Astrocyte (in vitro differentiated cells and primary cell): ENCODE measurements around the gene LIN28B. TPM values are rescaled to one million over a fixed set of nuclear protein-coding genes. Genes with fewer than 3 reads are reported as not detected.

ENCODE experiments used
- DNase-seq: peaks from one replicate; pipeline ENCODE4 v3.0.0-alpha.2; 2010; ENCODE audit warnings: low read depth
- FAIRE-seq: peaks from 2 replicates; lab custom pipeline; 2011; peaks lifted over from hg19 to GRCh38; lab: Jason Lieb, UNC
- H2AFZ ChIP-seq: 2 replicates; pipeline ENCODE4 v1.6.0; 2012; ENCODE audit warnings: low read depth, low read length, inconsistent platforms
- H3K27ac ChIP-seq: 2 replicates; pipeline ENCODE4 v1.5.1; 2011; ENCODE audit warnings: low read depth, low read length, inconsistent platforms
- H3K27me3 ChIP-seq: 2 replicates; pipeline ENCODE4 v1.6.0; 2011; ENCODE audit warnings: low read length, inconsistent platforms; ENCODE audit not compliant: insufficient read depth
- H3K36me3 ChIP-seq: 2 replicates; pipeline ENCODE4 v1.5.1; 2011; ENCODE audit warnings: low read length, inconsistent platforms; ENCODE audit not compliant: insufficient read depth
- H3K4me1 ChIP-seq: 2 replicates; pipeline ENCODE4 v1.5.1; 2011; ENCODE audit warnings: low read length, inconsistent platforms; ENCODE audit not compliant: insufficient read depth
- H3K4me2 ChIP-seq: 2 replicates; pipeline ENCODE4 v1.6.0; 2012; ENCODE audit warnings: low read length, inconsistent platforms
- H3K4me3 ChIP-seq: 2 replicates; pipeline ENCODE4 v1.5.1; 2011; ENCODE audit warnings: low read depth, mild to moderate bottlenecking, low read length, inconsistent platforms; ENCODE audit not compliant: insufficient read depth
- H3K79me2 ChIP-seq: 2 replicates; pipeline ENCODE4 v1.6.0; 2012; ENCODE audit warnings: mild to moderate bottlenecking, low read length, inconsistent platforms; ENCODE audit not compliant: insufficient read depth
- H3K9ac ChIP-seq: 2 replicates; pipeline ENCODE4 v1.6.0; 2012; ENCODE audit warnings: mild to moderate bottlenecking, low read length, inconsistent platforms
- H3K9me3 ChIP-seq: 2 replicates; pipeline ENCODE4 v1.5.1; 2012; ENCODE audit warnings: low read depth, mild to moderate bottlenecking, low read length, inconsistent platforms; ENCODE audit not compliant: insufficient read depth
- H4K20me1 ChIP-seq: 2 replicates; pipeline ENCODE4 v1.6.0; 2012; ENCODE audit warnings: low read length, inconsistent platforms; ENCODE audit not compliant: insufficient read depth
- H3K27ac Mint-ChIP-seq: one replicate; pipeline ENCODE4 v1.8.0; 2021; ENCODE audit warnings: mild to moderate bottlenecking, mixed read lengths; ENCODE audit not compliant: unreplicated experiment
- H3K27me3 Mint-ChIP-seq: one replicate; pipeline ENCODE4 v1.8.0; 2021; ENCODE audit warnings: low read depth, mixed read lengths; ENCODE audit not compliant: unreplicated experiment
- H3K36me3 Mint-ChIP-seq: one replicate; pipeline ENCODE4 v1.8.0; 2021; ENCODE audit warnings: low read depth, mixed read lengths; ENCODE audit not compliant: unreplicated experiment
- H3K4me1 Mint-ChIP-seq: one replicate; pipeline ENCODE4 v1.8.0; 2021; ENCODE audit warnings: low read depth, mixed read lengths; ENCODE audit not compliant: unreplicated experiment
- H3K4me3 Mint-ChIP-seq: one replicate; pipeline ENCODE4 v1.8.0; 2021; ENCODE audit warnings: mild to moderate bottlenecking, moderate library complexity, mixed read lengths; ENCODE audit not compliant: unreplicated experiment
- H3K9me3 Mint-ChIP-seq: one replicate; pipeline ENCODE4 v1.8.0; 2021; ENCODE audit warnings: mild to moderate bottlenecking, mixed read lengths; ENCODE audit not compliant: unreplicated experiment
- CTCF ChIP-seq: IDR thresholded peaks from 2 replicates; pipeline ENCODE4 v1.5.1; 2011; ENCODE audit warnings: low read depth, mild to moderate bottlenecking, inconsistent platforms, low read length, moderate library complexity; ENCODE audit not compliant: insufficient read depth
- EZH2 ChIP-seq: IDR thresholded peaks from 2 replicates; pipeline ENCODE4 v1.6.1; 2012; ENCODE audit warnings: mild to moderate bottlenecking, low read length, inconsistent platforms; ENCODE audit not compliant: insufficient read depth
- total RNA-seq: library from RNA; stranded (reverse); gene quantifications from 2 replicates; pipeline ENCODE4 v1.2.1, GENCODE V29; 2021

LIN28B gene
- total RNA-seq, 1 donor from 2014 or later: 29.0 TPM

- H3K4me3 Mint-ChIP-seq: peak overlapping the region; percentile 30
- Histone ChIP-seq H3K36me3 (no peaks in the 10 kb centered on the region), H3K4me1 (no peaks in the 10 kb centered on the region), H2AFZ (no peak overlapping the region), H3K27me3 (peaks cover 63% of the 10 kb centered on the region), H3K79me2 (no peaks in the 10 kb centered on the region), H3K9ac (no peak overlapping the region), H3K27ac (no peak overlapping the region), H3K4me2 (no peak overlapping the region), H4K20me1 (no peaks in the 10 kb centered on the region), H3K4me3 (no peak overlapping the region), H3K9me3 (peaks cover 4% of the 10 kb centered on the region)
- DNase-seq (no peak), FAIRE-seq (no peak)
- TF ChIP-seq CTCF (no peak), EZH2 (no peak)
- peaks cover 18% of the 10 kb centered on the region for H3K4me1 Mint-ChIP-seq
- no peaks in the 10 kb centered on the region for H3K27me3 Mint-ChIP-seq
- H3K9me3 Mint-ChIP-seq: no peaks in the 10 kb centered on the region
- no peak overlapping the region for H3K27ac Mint-ChIP-seq
- no peaks in the 10 kb centered on the region for H3K36me3 Mint-ChIP-seq
These were observed 5.2 kb upstream of the LIN28B start for GRCh38 chr6:104951677-104952076.

GRCh38 chr6:104952911-104953399, 4.0 kb upstream of the LIN28B start:
- no peak overlapping the region for H2AFZ ChIP-seq

More at GRCh38 chr6:104952911-104953399, 4.0 kb upstream of the LIN28B start:
- no peak overlapping the region for H3K4me3 ChIP-seq
- DNase-seq: no peak
- no peak for FAIRE-seq
- H4K20me1 ChIP-seq: no peaks in the 10 kb centered on the region
- TF ChIP-seq CTCF: no peak
- TF ChIP-seq EZH2: peak; percentile 97
- H3K27ac ChIP-seq: no peak overlapping the region
- H3K9me3 ChIP-seq: peaks cover 4% of the 10 kb centered on the region
- H3K36me3 Mint-ChIP-seq: no peaks in the 10 kb centered on the region
- no peak overlapping the region for H3K9ac ChIP-seq
- peaks cover 75% of the 10 kb centered on the region for H3K27me3 ChIP-seq
- H3K79me2 ChIP-seq: no peaks in the 10 kb centered on the region
- H3K27ac Mint-ChIP-seq: peak overlapping the region; percentile 98
- H3K4me2 ChIP-seq: no peak overlapping the region
- peak overlapping the region; percentile 89 for H3K4me3 Mint-ChIP-seq
- no peaks in the 10 kb centered on the region for H3K9me3 Mint-ChIP-seq
- H3K4me1 ChIP-seq: no peaks in the 10 kb centered on the region
- H3K27me3 Mint-ChIP-seq: no peaks in the 10 kb centered on the region
- no peaks in the 10 kb centered on the region for H3K36me3 ChIP-seq
- peaks cover 18% of the 10 kb centered on the region for H3K4me1 Mint-ChIP-seq
